Neural progenitor cell (in vitro differentiated cells): Measurements from ENCODE around the gene UBAP2.

Experiments used
- EZH2phosphoT487 ChIP-seq: fragments of 200-600 bp; sonication (generic); IDR thresholded peaks from 2 replicates; pipeline ENCODE4 v1.6.1; 2017; ENCODE audit warnings: antibody characterized with exemption
- TF ChIP-seq, protein P1 (sequence below): fragments of 200-600 bp; sonication (generic); IDR thresholded peaks from 2 replicates; pipeline ENCODE4 v1.5.1; 2017; ENCODE audit warnings: antibody characterized with exemption, mild to moderate bottlenecking

DNA sequence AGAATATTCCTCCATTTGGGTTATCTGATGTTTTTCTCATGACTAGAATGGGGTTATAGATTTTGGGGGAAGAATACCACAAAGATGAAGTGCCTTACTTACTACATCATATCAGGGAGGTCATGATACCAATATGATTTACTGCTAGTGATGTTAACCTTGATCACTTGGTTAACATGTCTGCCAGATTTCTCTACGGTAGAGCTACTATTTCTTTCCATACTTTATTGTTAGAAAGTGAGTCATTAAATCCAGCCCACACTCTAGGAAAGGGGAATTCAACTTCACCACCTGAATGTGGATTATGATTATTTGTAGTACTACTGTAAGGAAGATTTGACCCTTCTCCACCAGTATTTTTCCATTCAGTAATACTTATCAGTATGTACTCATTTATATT, 167.1 kb downstream of the UBAP2 start:
- no peak for TF ChIP-seq EZH2phosphoT487
- TF ChIP-seq, protein P1, sequence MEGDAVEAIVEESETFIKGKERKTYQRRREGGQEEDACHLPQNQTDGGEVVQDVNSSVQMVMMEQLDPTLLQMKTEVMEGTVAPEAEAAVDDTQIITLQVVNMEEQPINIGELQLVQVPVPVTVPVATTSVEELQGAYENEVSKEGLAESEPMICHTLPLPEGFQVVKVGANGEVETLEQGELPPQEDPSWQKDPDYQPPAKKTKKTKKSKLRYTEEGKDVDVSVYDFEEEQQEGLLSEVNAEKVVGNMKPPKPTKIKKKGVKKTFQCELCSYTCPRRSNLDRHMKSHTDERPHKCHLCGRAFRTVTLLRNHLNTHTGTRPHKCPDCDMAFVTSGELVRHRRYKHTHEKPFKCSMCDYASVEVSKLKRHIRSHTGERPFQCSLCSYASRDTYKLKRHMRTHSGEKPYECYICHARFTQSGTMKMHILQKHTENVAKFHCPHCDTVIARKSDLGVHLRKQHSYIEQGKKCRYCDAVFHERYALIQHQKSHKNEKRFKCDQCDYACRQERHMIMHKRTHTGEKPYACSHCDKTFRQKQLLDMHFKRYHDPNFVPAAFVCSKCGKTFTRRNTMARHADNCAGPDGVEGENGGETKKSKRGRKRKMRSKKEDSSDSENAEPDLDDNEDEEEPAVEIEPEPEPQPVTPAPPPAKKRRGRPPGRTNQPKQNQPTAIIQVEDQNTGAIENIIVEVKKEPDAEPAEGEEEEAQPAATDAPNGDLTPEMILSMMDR, result no peak
